GF-D8 (cell line): Measurements from ENCODE around the gene OR14C36.
"Not testable (repeated sequence)": the region's sequence is repeated elsewhere in the genome, so short reads cannot be mapped to it uniquely, and the experiment has no call there.

ENCODE experiments used
- DNase-seq: peaks from one replicate; lab custom pipeline; 2025; lab: John Stamatoyannopoulos, UW

Gene OR14C36

GRCh38 chr1:248348475-248348874, at the start of gene OR14C36:
Gene OR14C36, plus strand, starts transcription at chr1:248348775. Its CDS starts 0 bp downstream, at chr1:248348775.
- no peak for DNase-seq

- no peak for DNase-seq
Measured at GRCh38 chr1:248303324-248303723, 45.3 kb upstream of the OR14C36 start, which contains the start of gene OR2T12. Gene OR2T12, minus strand, starts transcription at chr1:248303424. Its CDS starts 7,846 bp downstream, at chr1:248295578.

GRCh38 chr1:248305672-248306071, 42.9 kb upstream of the OR14C36 start:
- DNase-seq = not testable (repeated sequence)

GRCh38 chr1:248306103-248306502, 42.5 kb upstream of the OR14C36 start:
- no peak for DNase-seq

- not testable (repeated sequence) for DNase-seq
Measured at GRCh38 chr1:248306740-248307139, 41.8 kb upstream of the OR14C36 start.

- DNase-seq = no peak
Measured at GRCh38 chr1:248316796-248317195, 31.8 kb upstream of the OR14C36 start.

GRCh38 chr1:248324468-248324867, 24.1 kb upstream of the OR14C36 start, which contains the start of gene OR2M7:
Gene OR2M7, minus strand, starts transcription at chr1:248324568. Its CDS starts 0 bp downstream, at chr1:248324568.
- DNase-seq = no peak

- DNase-seq = no peak
Measured at GRCh38 chr1:248343451-248343850, 5.1 kb upstream of the OR14C36 start.

GRCh38 chr1:248359415-248359814, 10.8 kb downstream of the OR14C36 start:
- DNase-seq = no peak

GRCh38 chr1:248361121-248361715, 12.6 kb downstream of the OR14C36 start, which contains the start of gene OR2T4:
Gene OR2T4, plus strand, starts transcription at chr1:248361665. Its CDS starts 0 bp downstream, at chr1:248361665.
- DNase-seq = no peak

GRCh38 chr1:248366609-248367008, 18.0 kb downstream of the OR14C36 start:
- no peak for DNase-seq

- no peak for DNase-seq
Measured at GRCh38 chr1:248372394-248372793, 23.8 kb downstream of the OR14C36 start.

GRCh38 chr1:248373761-248374160, 25.2 kb downstream of the OR14C36 start:
- no peak for DNase-seq

- no peak for DNase-seq
Measured at GRCh38 chr1:248375446-248375845, 26.9 kb downstream of the OR14C36 start, which contains the start of gene OR2T6. Gene OR2T6, plus strand, starts transcription at chr1:248375746. Its CDS starts 11,863 bp downstream, at chr1:248387609.

GRCh38 chr1:248376916-248377315, 28.3 kb downstream of the OR14C36 start:
- no peak for DNase-seq

- DNase-seq = no peak
Measured at GRCh38 chr1:248380854-248381253, 32.3 kb downstream of the OR14C36 start.

GRCh38 chr1:248388426-248388825, 39.9 kb downstream of the OR14C36 start:
- no peak for DNase-seq

- no peak for DNase-seq
Measured at GRCh38 chr1:248393050-248393449, 44.5 kb downstream of the OR14C36 start.
